Upper lobe of left lung (tissue), 4 donors: ENCODE measurements around the gene QDPR.

Experiments
- POLR2A ChIP-seq, 4 donors: fragments of 450-650 bp; IDR thresholded peaks; one replicate each; pipeline ENCODE4 v1.5.1; 2016 to 2017; ENCODE audit warnings: antibody characterized with exemption in 4 of 4, mild to moderate bottlenecking in 2 of 4
- TF ChIP-seq, protein P1 (sequence below), 6 experiments: fragments of 450-650 bp in 4 of 6; fragments of 200-600 bp in 2 of 6; sonication (generic) in 2 of 6; IDR thresholded peaks; one replicate each; pipeline ENCODE4 v1.5.1; 2016 to 2019; ENCODE audit warnings: antibody characterized with exemption in 6 of 6

DNA sequence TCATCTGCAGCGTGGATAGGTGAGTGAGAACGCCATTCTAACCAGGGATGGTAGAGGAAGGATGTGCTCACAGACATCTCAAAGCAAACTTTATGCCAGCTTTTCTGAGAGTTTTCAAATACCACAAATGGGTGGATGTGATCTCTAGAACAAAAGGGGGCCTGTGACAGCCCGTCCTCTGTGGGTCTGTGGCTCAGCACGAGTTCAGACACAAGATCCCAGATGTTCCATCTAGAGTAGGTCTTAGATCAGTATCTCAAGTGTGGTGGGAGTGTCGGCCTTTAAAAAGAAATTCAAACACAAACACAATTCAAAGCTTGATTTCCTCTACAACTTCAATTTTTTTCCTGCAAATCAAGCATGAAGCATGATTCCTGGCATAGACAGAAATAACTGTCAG, 22.8 kb downstream of the QDPR start:
- no peak for TF ChIP-seq POLR2A (IDR thresholded peaks at IDR 0.05)
- TF ChIP-seq, protein P1, sequence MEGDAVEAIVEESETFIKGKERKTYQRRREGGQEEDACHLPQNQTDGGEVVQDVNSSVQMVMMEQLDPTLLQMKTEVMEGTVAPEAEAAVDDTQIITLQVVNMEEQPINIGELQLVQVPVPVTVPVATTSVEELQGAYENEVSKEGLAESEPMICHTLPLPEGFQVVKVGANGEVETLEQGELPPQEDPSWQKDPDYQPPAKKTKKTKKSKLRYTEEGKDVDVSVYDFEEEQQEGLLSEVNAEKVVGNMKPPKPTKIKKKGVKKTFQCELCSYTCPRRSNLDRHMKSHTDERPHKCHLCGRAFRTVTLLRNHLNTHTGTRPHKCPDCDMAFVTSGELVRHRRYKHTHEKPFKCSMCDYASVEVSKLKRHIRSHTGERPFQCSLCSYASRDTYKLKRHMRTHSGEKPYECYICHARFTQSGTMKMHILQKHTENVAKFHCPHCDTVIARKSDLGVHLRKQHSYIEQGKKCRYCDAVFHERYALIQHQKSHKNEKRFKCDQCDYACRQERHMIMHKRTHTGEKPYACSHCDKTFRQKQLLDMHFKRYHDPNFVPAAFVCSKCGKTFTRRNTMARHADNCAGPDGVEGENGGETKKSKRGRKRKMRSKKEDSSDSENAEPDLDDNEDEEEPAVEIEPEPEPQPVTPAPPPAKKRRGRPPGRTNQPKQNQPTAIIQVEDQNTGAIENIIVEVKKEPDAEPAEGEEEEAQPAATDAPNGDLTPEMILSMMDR (IDR thresholded peaks at IDR 0.05), result no peak
